Stimulated activated CD4-positive, alpha-beta T cell treated with anti-CD3 and anti-CD28 coated beads, Interleukin-1b, Interleukin-23, amount 100 ng/mL, for 24 hours (primary cell): ENCODE data around the gene ACYP2.
A peak's percentile ranks its signal among the peaks of the same experiment; 100 is the strongest.
"Not testable (repeated sequence)": the region's sequence is repeated elsewhere in the genome, so short reads cannot be mapped to it uniquely, and the experiment has no call there.

ENCODE experiments used
- DNase-seq, 4 experiments: peaks; one replicate each; pipeline ENCODE4 v3.0.0-alpha.2; 2020; ENCODE audit warnings: low read depth in 4 of 4, low spot score in 1 of 4

The ACYP2 gene

GRCh38 chr2:54313147-54313546, 197.7 kb downstream of the ACYP2 start:
- DNase-seq = no peak

GRCh38 chr2:54317973-54318372, 202.6 kb downstream of the ACYP2 start:
- DNase-seq = no peak

GRCh38 chr2:54318821-54319220, 203.4 kb downstream of the ACYP2 start:
- DNase-seq = no peak

GRCh38 chr2:54321047-54321446, 205.6 kb downstream of the ACYP2 start:
- DNase-seq = no peak

GRCh38 chr2:54324517-54324916, 209.1 kb downstream of the ACYP2 start:
- DNase-seq = not testable (repeated sequence)

- no peak for DNase-seq
Observed at GRCh38 chr2:54325148-54325547, 209.7 kb downstream of the ACYP2 start.

GRCh38 chr2:54329482-54330161, 214.2 kb downstream of the ACYP2 start:
- DNase-seq = no peak

- DNase-seq = peak; percentile 70 to 83 (median 79)
Observed at GRCh38 chr2:54330162-54330925, 214.9 kb downstream of the ACYP2 start.

- DNase-seq = no peak
Observed at GRCh38 chr2:54330926-54331835, 215.8 kb downstream of the ACYP2 start.

- DNase-seq = no peak
Observed at GRCh38 chr2:54332386-54332785, 217.0 kb downstream of the ACYP2 start.

GRCh38 chr2:54336136-54336976, 220.9 kb downstream of the ACYP2 start:
- DNase-seq = no peak

- DNase-seq = no peak
Observed at GRCh38 chr2:54336977-54337255, 221.5 kb downstream of the ACYP2 start.

- DNase-seq = no peak
Observed at GRCh38 chr2:54341656-54342055, 226.2 kb downstream of the ACYP2 start.

- no peak for DNase-seq
Observed at GRCh38 chr2:54342603-54343002, 227.2 kb downstream of the ACYP2 start.

GRCh38 chr2:54347622-54348021, 232.2 kb downstream of the ACYP2 start:
- DNase-seq = no peak

- DNase-seq = no peak
Observed at GRCh38 chr2:54348646-54349045, 233.2 kb downstream of the ACYP2 start.

GRCh38 chr2:54350426-54350825, 235.0 kb downstream of the ACYP2 start:
- DNase-seq = no peak

GRCh38 chr2:54353216-54353615, 237.8 kb downstream of the ACYP2 start:
- DNase-seq = no peak
